ENCODE results near the gene UNC5C.

The UNC5C gene

DNA sequence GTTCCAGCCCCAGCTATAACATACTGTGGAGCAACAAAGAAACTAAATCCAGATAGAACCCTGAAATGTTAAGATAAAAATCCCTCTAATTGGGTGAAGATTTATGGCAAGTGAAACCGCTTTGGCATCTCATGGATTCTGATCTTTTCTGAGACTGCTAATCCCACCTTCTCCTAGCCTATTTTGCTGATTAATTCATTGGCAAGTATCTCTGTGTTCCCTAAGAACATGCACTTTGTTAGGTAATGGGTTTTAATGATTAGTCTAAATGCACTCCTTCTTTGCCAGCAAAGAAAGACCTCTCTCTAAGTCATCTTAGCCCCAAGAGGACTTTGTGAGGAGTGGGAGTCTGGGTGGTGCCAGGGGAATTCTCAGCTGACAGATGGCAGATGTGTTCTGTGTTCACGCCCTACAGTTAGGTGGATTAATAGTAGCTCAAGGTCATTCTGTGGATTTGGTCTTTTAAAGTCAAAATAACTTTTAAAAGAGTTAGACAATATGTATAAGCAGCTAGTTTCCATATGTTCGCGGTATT is 171.3 kb downstream of the UNC5C start:
- Histone ChIP-seq H3K27me3 (replicated peaks; ENCODE audit: control insufficient read depth, insufficient read depth, low read length) (no peaks in the 10 kb centered on the region), H3K36me3 (ENCODE audit: control insufficient read depth, insufficient read depth, low read length) (no peaks in the 10 kb centered on the region), H3K4me3 (replicated peaks; ENCODE audit: low read depth, low read length) (no peak overlapping the region)
- TF ChIP-seq CTCF (IDR thresholded peaks at IDR 0.05; ENCODE audit: insufficient read depth, low read length, poor library complexity, severe bottlenecking): no peak
- no peak for DNase-seq (ENCODE audit: extremely low read depth, insufficient read length)

DNA sequence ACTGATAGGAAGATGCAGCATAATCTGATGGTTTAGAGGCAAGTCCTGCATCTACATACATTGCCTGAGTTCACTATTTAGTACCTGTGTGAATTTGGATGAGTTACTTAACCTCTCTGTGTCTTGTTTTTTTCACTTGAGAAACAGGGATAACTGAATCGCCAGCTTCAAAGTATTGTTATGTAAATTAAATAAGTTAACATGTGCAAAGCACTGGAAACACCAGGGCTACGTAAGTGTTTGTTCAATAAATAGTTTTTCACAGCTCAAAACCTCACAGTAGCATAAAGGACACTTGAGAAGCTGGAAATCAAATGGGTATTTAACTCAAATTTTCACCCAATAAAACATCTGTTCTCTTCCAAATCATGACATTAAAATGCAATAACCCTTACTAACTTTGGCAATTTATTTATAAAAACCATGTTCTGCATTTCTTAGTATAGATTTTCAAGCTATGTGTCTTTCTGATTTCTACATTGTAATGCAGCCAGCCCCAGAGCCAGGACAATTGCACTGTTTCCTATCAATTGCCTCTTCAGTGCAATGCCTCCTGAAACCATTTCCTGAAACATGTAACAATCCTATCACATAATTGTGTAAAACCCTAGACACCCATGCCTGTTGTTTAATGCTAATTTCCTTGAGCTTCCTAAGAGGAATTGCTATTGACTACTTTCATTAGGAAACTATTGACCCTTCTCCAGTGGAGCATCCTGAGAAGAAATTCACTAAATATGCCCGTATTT is 177.1 kb downstream of the UNC5C start:
- no peak for TF ChIP-seq CTCF (IDR thresholded peaks at IDR 0.05; ENCODE audit: insufficient read depth, low read length, poor library complexity, severe bottlenecking)
- H3K4me3 ChIP-seq (replicated peaks; ENCODE audit: low read depth, low read length): no peak overlapping the region
- H3K36me3 ChIP-seq (ENCODE audit: control insufficient read depth, insufficient read depth, low read length): no peaks in the 10 kb centered on the region
- DNase-seq (ENCODE audit: extremely low read depth, insufficient read length): no peak
- no peaks in the 10 kb centered on the region for H3K27me3 ChIP-seq (replicated peaks; ENCODE audit: control insufficient read depth, insufficient read depth, low read length)

- DNase-seq (ENCODE audit: extremely low read depth, insufficient read length): no peak
- Histone ChIP-seq H3K36me3 (ENCODE audit: control insufficient read depth, insufficient read depth, low read length) (no peaks in the 10 kb centered on the region), H3K27me3 (replicated peaks; ENCODE audit: control insufficient read depth, insufficient read depth, low read length) (no peaks in the 10 kb centered on the region), H3K4me3 (replicated peaks; ENCODE audit: low read depth, low read length) (no peak overlapping the region)
- no peak for TF ChIP-seq CTCF (IDR thresholded peaks at IDR 0.05; ENCODE audit: insufficient read depth, low read length, poor library complexity, severe bottlenecking)
Measured at GRCh38 chr4:95367824-95368223, 180.9 kb downstream of the UNC5C start.

- no peaks in the 10 kb centered on the region for H3K27me3 ChIP-seq (replicated peaks; ENCODE audit: control insufficient read depth, insufficient read depth, low read length)
- DNase-seq (ENCODE audit: extremely low read depth, insufficient read length): no peak
- H3K4me3 ChIP-seq (replicated peaks; ENCODE audit: low read depth, low read length): no peak overlapping the region
- no peaks in the 10 kb centered on the region for H3K36me3 ChIP-seq (ENCODE audit: control insufficient read depth, insufficient read depth, low read length)
- no peak for TF ChIP-seq CTCF (IDR thresholded peaks at IDR 0.05; ENCODE audit: insufficient read depth, low read length, poor library complexity, severe bottlenecking)
Measured at GRCh38 chr4:95363966-95364365, 184.8 kb downstream of the UNC5C start.

DNA sequence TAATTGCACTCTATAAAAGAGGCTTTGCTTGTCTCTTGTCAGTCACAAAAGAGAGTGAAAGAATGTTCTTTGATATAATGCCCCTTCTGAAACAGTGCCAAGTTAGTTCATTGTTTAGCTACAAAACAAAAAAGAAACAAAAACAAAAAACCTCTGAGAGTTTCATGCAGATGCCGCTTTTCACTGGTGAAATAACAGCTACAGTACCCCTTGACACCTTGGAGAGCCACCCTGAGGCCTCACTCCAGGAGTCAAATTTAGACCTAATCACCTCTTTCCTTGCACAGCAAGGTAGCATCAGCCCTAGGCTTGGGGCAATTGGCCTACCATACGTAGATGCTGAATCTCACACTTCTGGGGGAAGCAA is 185.2 kb downstream of the UNC5C start:
- Histone ChIP-seq H3K4me3 (replicated peaks; ENCODE audit: low read depth, low read length) (no peak overlapping the region), H3K27me3 (replicated peaks; ENCODE audit: control insufficient read depth, insufficient read depth, low read length) (no peaks in the 10 kb centered on the region), H3K36me3 (ENCODE audit: control insufficient read depth, insufficient read depth, low read length) (no peaks in the 10 kb centered on the region)
- DNase-seq (ENCODE audit: extremely low read depth, insufficient read length): no peak
- TF ChIP-seq CTCF (IDR thresholded peaks at IDR 0.05; ENCODE audit: insufficient read depth, low read length, poor library complexity, severe bottlenecking): no peak
